NCI-H128 (cell line): Measurements from ENCODE around the gene SLC39A6.
"Not testable (repeated sequence)": the region's sequence is repeated elsewhere in the genome, so short reads cannot be mapped to it uniquely, and the experiment has no call there.

Source experiments
- DNase-seq: peaks from one replicate; lab custom pipeline; 2025; ENCODE audit not compliant: unreplicated experiment; lab: John Stamatoyannopoulos, UW

SLC39A6 gene

DNA sequence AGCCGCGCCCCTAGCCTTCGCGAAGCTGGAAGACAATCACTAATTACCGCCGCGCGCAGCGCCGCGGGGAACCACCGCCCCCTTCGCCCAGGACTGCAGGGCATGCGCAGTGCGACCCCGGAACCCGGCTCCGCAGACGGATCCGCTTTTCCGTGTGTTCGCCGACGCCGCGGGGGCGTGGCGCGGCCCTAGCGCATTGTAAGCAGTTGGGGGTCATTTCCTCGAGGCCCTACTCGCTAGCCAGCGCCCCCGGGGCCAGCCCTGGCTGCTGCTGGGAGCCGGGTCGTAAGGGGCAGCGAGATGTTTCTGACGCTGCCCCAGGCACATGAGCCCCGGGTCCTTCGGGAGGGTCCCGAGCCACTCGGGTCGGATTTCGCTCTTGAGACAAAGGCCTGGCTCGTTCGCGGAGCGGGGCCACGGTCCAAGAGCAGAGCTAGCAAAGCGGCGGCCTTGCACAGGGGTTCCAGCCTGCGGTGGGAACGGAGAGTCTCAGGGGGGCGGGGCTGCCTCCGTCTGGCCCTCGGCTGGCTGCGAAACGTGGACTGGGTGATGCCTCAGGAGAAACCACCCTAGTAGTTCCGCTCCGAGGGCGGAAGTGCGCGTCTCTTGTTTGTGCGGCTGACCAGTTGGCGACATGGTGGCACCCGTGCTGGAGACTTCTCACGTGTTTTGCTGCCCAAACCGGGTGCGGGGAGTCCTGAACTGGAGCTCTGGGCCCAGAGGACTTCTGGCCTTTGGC, at the start of gene SLC39A6, which contains the start of gene ELP2:
TSS of gene SLC39A6 (minus strand) at position 41 of the 739 bp plus-strand sequence. CDS start 2,333 bp downstream, outside the sequence.
TSS of gene ELP2 (plus strand) at position 600 of the 739 bp plus-strand sequence. CDS start at position 635, 35 bp downstream.
- peak; percentile 95 for DNase-seq

- DNase-seq, result no peak
Measured at GRCh38 chr18:36177913-36178312, 48.8 kb upstream of the SLC39A6 start.

- DNase-seq, result no peak
Measured at GRCh38 chr18:36176711-36177110, 47.6 kb upstream of the SLC39A6 start.

- DNase-seq, result no peak
Measured at GRCh38 chr18:36176177-36176584, 47.0 kb upstream of the SLC39A6 start.

DNA sequence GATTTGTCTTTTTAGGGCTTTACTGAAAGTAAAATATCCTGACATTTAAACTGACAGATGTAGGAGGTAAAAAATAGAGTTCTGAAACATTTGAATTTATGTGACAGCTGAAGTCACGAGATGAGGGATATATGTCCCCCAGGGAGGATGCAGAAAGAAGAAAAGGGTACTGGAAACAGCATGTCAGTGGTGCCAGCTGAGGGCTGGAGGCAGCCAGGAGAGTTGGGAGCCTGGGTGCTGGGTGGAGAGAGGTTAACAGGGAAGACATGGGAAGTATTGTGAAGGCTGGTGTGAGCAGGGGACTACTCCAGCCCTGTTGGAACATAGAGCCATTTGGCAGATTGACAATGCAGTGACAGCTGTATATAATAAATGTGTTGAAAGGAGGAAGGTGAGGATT, 46.3 kb upstream of the SLC39A6 start:
- DNase-seq, result no peak

- no peak for DNase-seq
Measured at GRCh38 chr18:36169938-36170337, 40.8 kb upstream of the SLC39A6 start.

- DNase-seq, result not testable (repeated sequence)
Measured at GRCh38 chr18:36168296-36168695, 39.2 kb upstream of the SLC39A6 start.

DNA sequence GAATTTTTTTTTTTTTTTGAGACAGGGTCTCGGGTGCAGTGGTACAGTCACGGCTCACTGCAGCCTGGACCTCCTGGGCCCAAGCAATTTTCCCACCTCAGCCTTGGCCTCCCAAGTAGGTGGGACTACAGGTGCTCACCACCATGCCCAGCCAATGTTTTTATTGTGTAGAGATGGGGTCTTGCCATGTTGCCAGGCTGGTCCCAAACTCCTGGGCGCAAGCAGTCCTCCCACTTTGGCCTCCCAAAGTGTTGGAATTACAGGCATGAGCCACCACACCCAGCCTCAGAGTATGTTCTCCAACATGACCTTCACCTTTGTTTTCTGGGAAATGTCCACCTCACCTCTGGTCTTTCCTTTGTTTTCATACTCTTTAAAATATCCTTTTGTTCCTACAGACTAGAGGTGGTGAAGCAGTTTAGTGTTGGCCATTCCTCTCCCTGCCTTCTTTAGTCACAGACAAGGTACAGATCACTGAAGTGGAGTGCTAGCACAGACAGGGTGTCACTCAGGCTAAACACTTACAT, 38.6 kb upstream of the SLC39A6 start:
- no peak for DNase-seq

- DNase-seq, result no peak
Measured at GRCh38 chr18:36162981-36163380, 33.8 kb upstream of the SLC39A6 start.

- no peak for DNase-seq
Measured at GRCh38 chr18:36160959-36161371, 31.8 kb upstream of the SLC39A6 start.

DNA sequence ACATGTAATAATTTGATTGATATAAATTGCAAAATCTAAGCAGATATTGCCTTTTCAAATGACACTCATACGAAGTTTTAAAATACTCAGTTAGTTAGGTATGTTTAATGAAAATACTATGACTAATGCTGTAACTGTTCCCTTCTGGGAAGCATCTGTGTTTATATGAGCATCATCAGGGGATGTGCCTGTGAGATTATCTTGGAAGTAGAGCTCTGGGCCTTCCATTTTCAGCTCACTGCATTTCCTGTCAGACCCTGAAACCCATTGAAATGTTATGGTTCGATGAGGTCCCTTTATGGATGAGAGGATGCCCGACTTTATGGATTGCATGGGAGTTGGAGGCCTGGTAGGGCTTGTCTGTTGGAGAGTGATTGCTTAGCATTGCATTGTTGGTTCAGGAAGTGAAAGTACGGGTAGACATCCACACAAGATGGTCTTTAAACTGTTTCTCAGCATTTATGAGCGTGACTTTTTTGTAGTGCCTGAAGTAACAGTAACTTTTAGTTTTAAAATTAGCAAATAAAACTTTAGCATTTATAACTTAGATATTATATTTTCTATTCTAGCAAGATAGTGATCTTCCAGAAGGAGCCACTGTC, 29.2 kb upstream of the SLC39A6 start:
- no peak for DNase-seq

GRCh38 chr18:36157441-36157840, 28.3 kb upstream of the SLC39A6 start:
- no peak for DNase-seq

DNA sequence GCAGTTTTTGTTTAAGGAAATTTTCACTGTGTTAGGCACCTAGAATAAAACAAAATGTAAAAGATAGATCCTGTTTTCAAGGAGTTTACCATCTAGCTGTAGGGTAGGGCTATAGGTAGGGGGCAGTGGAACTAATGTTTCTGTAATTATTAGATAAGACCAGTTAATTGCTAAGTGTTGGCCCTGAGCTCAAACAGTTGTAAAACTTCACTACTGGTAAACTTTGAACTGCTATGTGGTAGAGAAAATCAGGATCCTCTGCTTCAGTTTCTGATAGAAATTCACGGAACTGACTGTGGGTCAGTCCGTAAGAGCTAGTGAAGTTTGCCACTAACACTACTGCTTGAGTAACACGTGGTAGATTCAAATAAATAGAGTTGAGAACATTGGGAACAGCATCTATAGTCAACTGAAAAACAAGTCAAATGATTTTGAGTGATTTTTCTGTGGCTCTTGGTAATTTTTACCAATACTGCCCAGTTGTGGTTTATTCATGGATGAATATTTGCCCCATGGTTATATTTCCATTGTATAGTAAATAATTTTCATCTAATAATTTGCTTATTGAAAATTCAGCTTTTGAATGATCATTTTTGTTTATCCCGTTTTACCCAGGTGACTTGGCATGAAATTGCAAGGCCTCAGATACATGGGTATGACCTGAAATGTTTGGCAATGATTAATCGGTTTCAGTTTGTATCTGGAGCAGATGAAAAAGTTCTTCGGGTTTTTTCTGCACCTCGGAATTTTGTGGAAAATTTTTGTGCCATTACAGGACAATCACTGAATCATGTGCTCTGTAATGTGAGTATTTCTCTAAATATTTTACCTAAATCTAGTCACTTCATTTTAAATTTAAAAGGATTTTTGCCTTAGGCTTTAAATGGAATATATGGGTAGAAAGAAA, 27.0 kb upstream of the SLC39A6 start:
- no peak for DNase-seq

DNA sequence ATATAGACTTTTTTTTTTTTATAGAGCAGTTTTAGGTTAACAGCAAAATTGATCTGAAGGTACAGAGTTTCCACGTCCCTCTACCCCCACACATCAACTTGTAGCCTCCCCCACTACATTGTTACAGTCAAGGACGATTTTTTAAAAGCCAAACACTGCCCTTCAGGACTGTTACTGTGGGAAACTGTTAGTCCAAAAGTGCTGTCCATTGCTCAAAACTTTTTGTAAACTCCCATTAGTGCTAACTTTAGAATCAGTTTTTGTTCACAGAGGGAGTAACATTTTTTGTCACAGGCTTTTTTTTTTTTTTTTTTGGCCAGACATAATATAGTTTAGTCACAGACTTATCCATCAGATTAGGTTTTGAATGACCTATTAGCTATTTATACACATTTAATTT, 24.6 kb upstream of the SLC39A6 start:
- DNase-seq, result no peak

DNA sequence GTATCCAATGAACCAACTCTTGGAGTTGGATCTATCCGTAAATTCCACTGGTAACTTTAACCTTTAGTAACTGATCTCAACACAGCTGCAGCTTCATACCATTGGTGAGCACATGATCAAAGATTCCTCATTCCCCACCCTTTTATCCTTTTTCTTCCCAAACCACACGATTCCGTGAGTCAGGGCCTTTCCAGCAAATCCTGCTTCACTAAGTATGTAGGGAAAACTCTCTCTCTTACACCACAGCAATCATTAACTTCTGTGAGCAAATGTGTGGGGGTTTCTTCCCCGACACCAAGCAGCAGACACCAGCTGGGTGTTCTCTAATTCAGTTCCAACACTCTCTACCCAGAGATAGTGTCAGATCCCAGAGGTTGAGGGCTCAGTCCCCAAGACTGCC, 24.1 kb upstream of the SLC39A6 start:
- no peak for DNase-seq

DNA sequence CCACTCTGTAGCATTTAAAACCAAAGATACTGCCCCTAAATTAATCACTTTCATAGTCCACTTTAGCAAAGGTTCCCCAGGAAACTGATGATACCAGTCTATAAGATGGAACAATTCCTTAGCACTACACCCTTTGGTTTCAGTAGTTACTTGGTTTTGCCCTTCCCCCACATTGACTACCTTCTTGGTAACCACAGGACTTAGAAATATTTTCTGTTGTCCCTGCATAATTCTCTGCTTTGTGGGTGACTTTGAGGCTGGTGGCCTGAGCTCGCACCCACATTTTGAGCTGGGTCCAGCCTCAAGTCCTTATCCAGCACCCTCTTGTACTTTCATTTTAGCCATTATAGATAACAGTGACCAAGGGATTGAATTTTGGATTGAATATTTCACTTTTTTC, 23.6 kb upstream of the SLC39A6 start:
- DNase-seq, result no peak

- DNase-seq, result no peak
Measured at GRCh38 chr18:36149514-36150289, 20.6 kb upstream of the SLC39A6 start.

DNA sequence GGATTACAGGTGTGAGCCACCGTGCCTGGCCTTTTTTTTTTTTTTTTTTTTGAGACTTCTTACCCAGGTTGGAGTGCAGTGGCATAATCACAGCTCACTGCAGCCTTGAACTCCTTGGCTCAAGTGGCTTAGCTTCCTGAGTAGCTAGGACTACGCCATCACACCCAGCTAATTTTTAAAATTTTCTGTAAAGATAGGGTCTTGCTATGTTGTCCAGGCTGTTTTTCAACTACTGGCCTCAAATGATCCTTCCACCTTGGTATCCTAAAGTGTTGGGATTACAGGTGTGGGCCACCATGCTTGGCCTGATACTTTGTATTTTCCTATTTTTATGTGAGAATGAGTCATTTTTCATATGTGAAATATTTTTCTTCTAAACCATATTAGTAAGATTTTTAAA, 14.3 kb upstream of the SLC39A6 start:
- no peak for DNase-seq

- no peak for DNase-seq
Measured at GRCh38 chr18:36142751-36143150, 13.6 kb upstream of the SLC39A6 start.

DNA sequence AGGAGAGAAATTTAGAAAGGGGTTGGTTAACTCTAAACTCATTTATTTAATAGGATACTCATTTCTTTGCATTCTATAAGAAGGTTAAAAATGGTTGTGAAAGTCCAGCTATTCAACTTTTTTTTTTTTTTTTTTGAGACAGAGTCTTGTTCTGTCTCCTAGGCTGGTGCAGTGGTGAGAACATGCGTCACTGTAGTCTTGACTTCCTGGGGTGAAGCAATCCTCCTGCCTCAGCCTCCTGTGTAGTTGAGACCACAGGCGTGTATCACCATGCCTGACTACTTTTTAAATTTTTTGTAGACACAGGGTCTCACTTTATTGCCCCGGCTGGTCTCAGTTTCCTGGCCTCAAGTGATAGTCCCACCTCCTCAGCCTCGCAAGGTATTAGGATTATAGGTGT, 12.4 kb upstream of the SLC39A6 start:
- DNase-seq, result no peak

DNA sequence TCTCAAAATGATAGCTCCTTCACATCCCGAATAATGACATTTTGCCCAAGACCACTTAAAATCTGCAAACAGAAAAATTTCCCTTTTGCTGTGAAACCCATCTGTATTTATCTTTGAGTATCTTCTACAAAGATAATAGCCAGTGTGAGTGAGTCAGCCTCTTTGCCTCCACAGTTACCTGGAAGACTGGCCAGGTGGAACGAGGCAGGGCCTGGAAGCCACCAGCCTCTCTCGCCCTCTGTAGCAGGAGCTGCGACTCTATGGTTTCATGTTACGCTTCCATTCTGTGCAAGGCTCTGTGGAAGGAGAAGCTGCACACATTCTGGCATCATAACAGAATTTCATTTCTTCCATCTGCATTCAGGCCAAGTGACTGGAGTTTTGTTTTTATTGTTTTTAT, 10.1 kb upstream of the SLC39A6 start:
- peak; percentile 48 for DNase-seq
